Osteocyte (in vitro differentiated cells): ENCODE results near the gene TSPO. TPM values are rescaled to one million over a fixed set of nuclear protein-coding genes. Genes with fewer than 3 reads are reported as not detected.

Experiments
- DNase-seq: peaks from one replicate; pipeline ENCODE4 v3.0.0; 2021; ENCODE audit warnings: mixed read lengths; ENCODE audit not compliant: unreplicated experiment; ENCODE audit errors: extremely low spot score
- H3K27ac Mint-ChIP-seq: one replicate; pipeline ENCODE4 v1.8.0; 2021; ENCODE audit warnings: mild to moderate bottlenecking, mixed read lengths; ENCODE audit not compliant: unreplicated experiment
- H3K27me3 Mint-ChIP-seq: one replicate; pipeline ENCODE4 v1.8.0; 2021; ENCODE audit warnings: mixed read lengths; ENCODE audit not compliant: unreplicated experiment
- H3K36me3 Mint-ChIP-seq: one replicate; pipeline ENCODE4 v1.8.0; 2021; ENCODE audit warnings: mixed read lengths; ENCODE audit not compliant: unreplicated experiment
- H3K4me1 Mint-ChIP-seq: one replicate; pipeline ENCODE4 v1.8.0; 2021; ENCODE audit warnings: mixed read lengths; ENCODE audit not compliant: unreplicated experiment
- H3K4me3 Mint-ChIP-seq: one replicate; pipeline ENCODE4 v1.8.0; 2021; ENCODE audit warnings: mild to moderate bottlenecking, moderate library complexity, mixed read lengths; ENCODE audit not compliant: unreplicated experiment
- H3K9me3 Mint-ChIP-seq: one replicate; pipeline ENCODE4 v1.8.0; 2021; ENCODE audit warnings: mixed read lengths; ENCODE audit not compliant: unreplicated experiment
- total RNA-seq: library from RNA; stranded (reverse); gene quantifications from 2 replicates; pipeline ENCODE4 v1.2.1, GENCODE V29; 2021
- TF ChIP-seq, protein P1 (sequence below): fragments of 200-600 bp; sonication (generic); IDR thresholded peaks from 2 replicates; pipeline ENCODE4 v1.5.0; 2021; ENCODE audit warnings: antibody characterized with exemption, mild to moderate bottlenecking, moderate library complexity

TSPO gene
- total RNA-seq, 1 donor from 2014 or later: 70.6 TPM

DNA sequence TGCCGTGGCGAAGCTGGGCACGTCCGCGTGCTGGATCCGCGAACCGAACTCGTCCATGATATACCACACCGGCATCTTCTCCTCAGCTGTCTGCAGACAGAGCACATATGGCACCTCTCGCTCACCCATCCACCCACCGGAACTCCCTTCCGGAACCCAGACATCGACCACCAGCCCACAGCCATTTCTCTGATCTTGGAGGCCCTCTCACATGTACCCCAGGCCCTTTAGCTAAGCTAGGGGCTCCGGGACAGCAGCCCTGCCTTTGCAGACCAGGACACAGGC lies 28.5 kb downstream of the TSPO start:
- DNase-seq: no peak
- peaks cover 21% of the 10 kb centered on the region for H3K36me3 Mint-ChIP-seq
- no peak overlapping the region for H3K27ac Mint-ChIP-seq
- H3K27me3 Mint-ChIP-seq: no peaks in the 10 kb centered on the region
- TF ChIP-seq, protein P1, sequence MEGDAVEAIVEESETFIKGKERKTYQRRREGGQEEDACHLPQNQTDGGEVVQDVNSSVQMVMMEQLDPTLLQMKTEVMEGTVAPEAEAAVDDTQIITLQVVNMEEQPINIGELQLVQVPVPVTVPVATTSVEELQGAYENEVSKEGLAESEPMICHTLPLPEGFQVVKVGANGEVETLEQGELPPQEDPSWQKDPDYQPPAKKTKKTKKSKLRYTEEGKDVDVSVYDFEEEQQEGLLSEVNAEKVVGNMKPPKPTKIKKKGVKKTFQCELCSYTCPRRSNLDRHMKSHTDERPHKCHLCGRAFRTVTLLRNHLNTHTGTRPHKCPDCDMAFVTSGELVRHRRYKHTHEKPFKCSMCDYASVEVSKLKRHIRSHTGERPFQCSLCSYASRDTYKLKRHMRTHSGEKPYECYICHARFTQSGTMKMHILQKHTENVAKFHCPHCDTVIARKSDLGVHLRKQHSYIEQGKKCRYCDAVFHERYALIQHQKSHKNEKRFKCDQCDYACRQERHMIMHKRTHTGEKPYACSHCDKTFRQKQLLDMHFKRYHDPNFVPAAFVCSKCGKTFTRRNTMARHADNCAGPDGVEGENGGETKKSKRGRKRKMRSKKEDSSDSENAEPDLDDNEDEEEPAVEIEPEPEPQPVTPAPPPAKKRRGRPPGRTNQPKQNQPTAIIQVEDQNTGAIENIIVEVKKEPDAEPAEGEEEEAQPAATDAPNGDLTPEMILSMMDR: no peak
- no peaks in the 10 kb centered on the region for H3K9me3 Mint-ChIP-seq
- H3K4me3 Mint-ChIP-seq: no peak overlapping the region
- peaks cover 6% of the 10 kb centered on the region for H3K4me1 Mint-ChIP-seq

DNA sequence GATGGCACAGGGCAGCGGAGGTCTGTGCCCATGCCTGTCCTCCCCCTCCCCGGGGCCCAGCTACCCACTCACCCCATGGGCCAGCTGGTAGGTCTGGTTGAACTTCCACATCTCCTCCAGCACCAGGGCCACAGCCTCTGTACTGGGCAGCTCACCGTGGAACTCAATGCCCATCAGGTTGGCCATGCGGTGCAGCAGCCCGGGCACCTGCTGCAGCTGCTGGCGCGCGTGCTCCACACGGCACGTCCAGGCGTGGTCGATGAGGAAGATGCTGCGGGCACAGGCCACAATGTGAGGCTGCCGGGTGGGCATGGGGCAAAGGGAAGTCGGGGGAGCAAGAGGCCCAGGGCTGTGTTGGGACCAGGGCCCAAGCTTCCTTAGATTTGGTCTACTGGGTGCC lies 29.3 kb downstream of the TSPO start:
- H3K4me1 Mint-ChIP-seq: peaks cover 12% of the 10 kb centered on the region
- H3K9me3 Mint-ChIP-seq: no peaks in the 10 kb centered on the region
- TF ChIP-seq, protein P1: no peak
- H3K27me3 Mint-ChIP-seq: no peaks in the 10 kb centered on the region
- no peak overlapping the region for H3K4me3 Mint-ChIP-seq
- H3K27ac Mint-ChIP-seq: no peak overlapping the region
- H3K36me3 Mint-ChIP-seq: peaks cover 21% of the 10 kb centered on the region
- no peak for DNase-seq

DNA sequence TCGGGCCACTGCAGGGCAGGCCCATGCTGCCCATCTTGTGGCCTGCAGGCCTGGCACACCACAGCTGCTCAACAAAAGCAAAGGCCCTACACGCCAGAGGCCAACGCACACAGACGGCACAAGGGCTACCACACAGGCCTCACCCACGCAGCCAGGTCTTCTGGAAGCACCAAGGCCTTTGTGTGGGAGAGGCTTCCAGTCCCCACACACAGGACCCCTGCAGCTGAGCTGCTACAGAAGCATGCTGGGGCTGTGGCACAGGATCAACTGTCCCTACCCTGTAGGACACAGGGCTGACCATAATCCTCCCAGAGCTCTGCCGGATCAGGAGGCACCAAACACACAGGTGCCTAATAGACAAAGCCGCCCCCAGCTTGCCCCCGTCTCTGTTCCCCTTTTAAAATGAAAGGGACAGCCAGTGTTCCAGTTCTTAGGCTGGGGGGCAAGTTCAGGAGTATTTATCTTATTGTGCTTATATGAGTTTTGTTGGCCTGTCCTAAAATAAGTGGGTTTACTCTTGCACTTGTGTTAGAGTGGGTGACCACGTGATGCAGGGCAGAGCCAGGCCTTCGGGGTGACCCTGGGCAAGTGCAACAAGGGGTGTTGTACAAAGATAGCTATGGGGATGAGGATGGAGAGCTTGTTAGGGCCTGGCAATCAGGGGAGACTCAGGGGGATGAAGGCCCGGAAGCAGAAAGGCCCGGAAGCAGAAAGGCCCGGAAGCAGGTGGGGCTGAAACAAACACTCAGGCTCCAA lies 30.1 kb downstream of the TSPO start:
- Mint-ChIP-seq H3K4me1 (peaks cover 15% of the 10 kb centered on the region), H3K27me3 (no peaks in the 10 kb centered on the region), H3K27ac (no peak overlapping the region), H3K4me3 (no peak overlapping the region), H3K36me3 (peaks cover 18% of the 10 kb centered on the region), H3K9me3 (no peaks in the 10 kb centered on the region)
- TF ChIP-seq, protein P1: no peak
- no peak for DNase-seq

DNA sequence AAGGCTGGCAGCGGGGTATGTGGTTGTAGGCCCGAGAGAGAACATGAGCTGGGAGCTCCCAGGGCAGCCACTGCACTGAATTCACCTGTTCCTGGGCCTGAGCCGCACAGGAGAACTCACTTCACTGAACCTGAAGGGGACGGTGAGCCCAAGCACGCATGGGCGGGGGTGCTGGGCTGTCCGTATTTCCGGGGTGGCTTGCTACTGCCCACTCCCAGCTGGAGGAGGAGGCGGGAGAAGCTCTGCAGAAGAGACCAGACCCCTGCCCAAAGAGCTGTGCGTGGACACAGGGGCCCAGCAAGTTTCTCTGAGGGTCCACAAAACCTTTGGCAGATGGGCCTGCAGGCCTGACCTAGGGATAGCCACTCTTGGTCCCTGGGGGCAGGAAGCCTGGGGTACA lies 30.8 kb downstream of the TSPO start:
- H3K9me3 Mint-ChIP-seq: no peaks in the 10 kb centered on the region
- peaks cover 18% of the 10 kb centered on the region for H3K36me3 Mint-ChIP-seq

DNA sequence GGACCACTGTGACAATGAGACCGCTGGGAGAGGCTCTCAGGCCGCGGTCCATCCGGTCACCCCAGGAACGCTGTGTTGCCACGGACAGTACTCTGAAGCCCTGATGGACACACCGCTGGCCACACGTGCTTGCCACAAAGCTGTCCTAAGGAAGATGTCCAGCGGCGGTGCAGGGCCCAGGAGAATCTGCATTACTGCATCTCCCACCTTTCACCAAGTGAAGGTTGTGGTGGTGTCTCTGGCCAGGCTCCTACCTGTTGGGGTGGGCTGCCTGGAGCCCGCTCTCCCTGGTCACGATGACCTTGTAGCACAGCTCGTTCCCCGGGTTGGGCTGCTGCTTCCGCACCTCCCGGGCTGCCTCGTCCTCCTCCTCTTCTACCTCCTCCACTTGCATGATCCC lies 31.4 kb downstream of the TSPO start:
- Mint-ChIP-seq H3K27me3 (no peaks in the 10 kb centered on the region), H3K9me3 (no peaks in the 10 kb centered on the region), H3K36me3 (peaks cover 18% of the 10 kb centered on the region), H3K27ac (no peak overlapping the region), H3K4me3 (no peak overlapping the region), H3K4me1 (peaks cover 17% of the 10 kb centered on the region)
- TF ChIP-seq, protein P1: no peak
- no peak for DNase-seq

More for the DNA sequence above, 30.8 kb downstream of the TSPO start:
- H3K4me3 Mint-ChIP-seq: no peak overlapping the region
- TF ChIP-seq, protein P1: no peak
- H3K4me1 Mint-ChIP-seq: peaks cover 15% of the 10 kb centered on the region
- no peaks in the 10 kb centered on the region for H3K27me3 Mint-ChIP-seq
- no peak for DNase-seq
- no peak overlapping the region for H3K27ac Mint-ChIP-seq
